Fibroblast of lung (primary cell): ENCODE data around the gene MEGF6. TPM values are rescaled to one million over a fixed set of nuclear protein-coding genes. Genes with fewer than 3 reads are reported as not detected.

Experiments
- DNase-seq, 2 donors: peaks; one replicate each; pipeline versions ENCODE4 v3.0.0 to v3.0.0-alpha.2; 2010; ENCODE audit warnings: low read depth in 2 of 2
- H2AFZ ChIP-seq: 2 replicates; pipeline ENCODE4 v1.5.1; 2012; ENCODE audit warnings: low read length, control low read depth, inconsistent platforms
- H3K27ac ChIP-seq: 2 replicates; pipeline ENCODE4 v1.5.1; 2011; ENCODE audit warnings: low read length, control low read depth; ENCODE audit not compliant: insufficient read depth
- H3K27me3 ChIP-seq: 2 replicates; pipeline ENCODE4 v1.5.1; 2011; ENCODE audit warnings: mild to moderate bottlenecking, low read length; ENCODE audit not compliant: control insufficient read depth, insufficient read depth
- H3K36me3 ChIP-seq: 2 replicates; pipeline ENCODE4 v1.5.1; 2011; ENCODE audit warnings: low read length; ENCODE audit not compliant: control insufficient read depth, insufficient read depth
- H3K4me1 ChIP-seq: 2 replicates; pipeline ENCODE4 v1.5.1; 2011; ENCODE audit warnings: low read length; ENCODE audit not compliant: control insufficient read depth, insufficient read depth; ENCODE audit errors: extremely low read depth
- H3K4me2 ChIP-seq: 2 replicates; pipeline ENCODE4 v1.5.1; 2011; ENCODE audit warnings: low read length, control low read depth; ENCODE audit not compliant: insufficient read depth; ENCODE audit errors: extremely low read depth
- H3K4me3 ChIP-seq, 4 experiments: fragments of 200-600 bp in 1 of 4; sonication (generic) in 1 of 4; replicated peaks in 1 of 4; 2 replicates each; pipeline ENCODE4 v1.5.1; 2011 to 2016; ENCODE audit warnings: low read length in 4 of 4, low read depth in 3 of 4, mild to moderate bottlenecking in 3 of 4, control low read depth in 2 of 4, inconsistent platforms in 1 of 4, mixed read lengths in 1 of 4; ENCODE audit not compliant: insufficient read depth in 1 of 4; ENCODE audit errors: control extremely low read depth in 1 of 4
- H3K79me2 ChIP-seq: 2 replicates; pipeline ENCODE4 v1.5.1; 2012; ENCODE audit warnings: mild to moderate bottlenecking, low read length, inconsistent platforms; ENCODE audit not compliant: control insufficient read depth, insufficient read depth
- H3K9ac ChIP-seq: 2 replicates; pipeline ENCODE4 v1.5.1; 2011; ENCODE audit warnings: mild to moderate bottlenecking, low read length, control low read depth; ENCODE audit not compliant: insufficient read depth
- H3K9me3 ChIP-seq: 2 replicates; pipeline ENCODE4 v1.5.1; 2012; ENCODE audit warnings: low read depth, low read length; ENCODE audit not compliant: control insufficient read depth, insufficient read depth
- H4K20me1 ChIP-seq: 2 replicates; pipeline ENCODE4 v1.5.1; 2011; ENCODE audit warnings: low read length; ENCODE audit not compliant: control insufficient read depth, insufficient read depth; ENCODE audit errors: extremely low read depth
- EZH2 ChIP-seq: IDR thresholded peaks from 2 replicates; pipeline ENCODE4 v1.5.1; 2012; ENCODE audit warnings: low read length, control low read depth, mild to moderate bottlenecking; ENCODE audit errors: missing control alignments
- polyA plus RNA-seq, 2 donors: library from polyadenylated mRNA; depleted of rRNA in 1 of 2; stranded (reverse) in 1 of 2; unstranded in 1 of 2; fragments of >200 nt; gene quantifications; 2 replicates each; pipeline ENCODE4 v1.2.1, GENCODE V29; 2011 to 2012; ENCODE audit warnings: missing spikeins in 1 of 2
- total RNA-seq: library from RNA; depleted of rRNA; stranded (reverse); fragments of >200 nt; gene quantifications from 2 replicates; pipeline ENCODE4 v1.2.1, GENCODE V29; 2014
- TF ChIP-seq, protein P1 (sequence below), 2 donors: IDR thresholded peaks in 1 of 2; conservative IDR thresholded peaks in 1 of 2; 1 replicate in 1 of 2; 2 replicates in 1 of 2; pipeline ENCODE4 v1.5.1; 2011 to 2012; ENCODE audit warnings: low read length in 2 of 2, control low read depth in 1 of 2, inconsistent platforms in 1 of 2, low read depth in 1 of 2, mild to moderate bottlenecking in 1 of 2

Gene MEGF6
- total and polyA plus RNA-seq, 2 donors (not counting 1 experiment from before 2014, with no cell fraction given): 1.6 to 11.6 TPM

GRCh38 chr1:3467096-3468036 is 143.9 kb downstream of the MEGF6 start:
- H3K4me2 ChIP-seq: no peak overlapping the region
- no peaks in the 10 kb centered on the region for H3K27me3 ChIP-seq
- no peak overlapping the region for H3K9ac ChIP-seq
- no peaks in the 10 kb centered on the region for H3K79me2 ChIP-seq
- H3K27ac ChIP-seq: no peak overlapping the region
- no peak for TF ChIP-seq EZH2
- TF ChIP-seq, protein P1, sequence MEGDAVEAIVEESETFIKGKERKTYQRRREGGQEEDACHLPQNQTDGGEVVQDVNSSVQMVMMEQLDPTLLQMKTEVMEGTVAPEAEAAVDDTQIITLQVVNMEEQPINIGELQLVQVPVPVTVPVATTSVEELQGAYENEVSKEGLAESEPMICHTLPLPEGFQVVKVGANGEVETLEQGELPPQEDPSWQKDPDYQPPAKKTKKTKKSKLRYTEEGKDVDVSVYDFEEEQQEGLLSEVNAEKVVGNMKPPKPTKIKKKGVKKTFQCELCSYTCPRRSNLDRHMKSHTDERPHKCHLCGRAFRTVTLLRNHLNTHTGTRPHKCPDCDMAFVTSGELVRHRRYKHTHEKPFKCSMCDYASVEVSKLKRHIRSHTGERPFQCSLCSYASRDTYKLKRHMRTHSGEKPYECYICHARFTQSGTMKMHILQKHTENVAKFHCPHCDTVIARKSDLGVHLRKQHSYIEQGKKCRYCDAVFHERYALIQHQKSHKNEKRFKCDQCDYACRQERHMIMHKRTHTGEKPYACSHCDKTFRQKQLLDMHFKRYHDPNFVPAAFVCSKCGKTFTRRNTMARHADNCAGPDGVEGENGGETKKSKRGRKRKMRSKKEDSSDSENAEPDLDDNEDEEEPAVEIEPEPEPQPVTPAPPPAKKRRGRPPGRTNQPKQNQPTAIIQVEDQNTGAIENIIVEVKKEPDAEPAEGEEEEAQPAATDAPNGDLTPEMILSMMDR (conservative IDR thresholded peaks at IDR 0.05 in 1 of 2, IDR thresholded peaks at IDR 0.05 in 1 of 2; ENCODE audit: low read depth in 1 of 2, low read length in 2 of 2): no peak
- no peak overlapping the region for H2AFZ ChIP-seq
- DNase-seq: no peak
- no peaks in the 10 kb centered on the region for H4K20me1 ChIP-seq
- no peaks in the 10 kb centered on the region for H3K4me1 ChIP-seq
- H3K4me3 ChIP-seq: no peak overlapping the region
- H3K36me3 ChIP-seq: no peaks in the 10 kb centered on the region
- no peaks in the 10 kb centered on the region for H3K9me3 ChIP-seq

- DNase-seq: no peak
- H3K27ac ChIP-seq: no peak overlapping the region
- no peak overlapping the region for H3K4me2 ChIP-seq
- H3K4me1 ChIP-seq: no peaks in the 10 kb centered on the region
- H3K27me3 ChIP-seq: no peaks in the 10 kb centered on the region
- H3K36me3 ChIP-seq: no peaks in the 10 kb centered on the region
- no peak overlapping the region for H3K4me3 ChIP-seq
- H2AFZ ChIP-seq: no peak overlapping the region
- no peak for TF ChIP-seq EZH2
- TF ChIP-seq, protein P1 (conservative IDR thresholded peaks at IDR 0.05 in 1 of 2, IDR thresholded peaks at IDR 0.05 in 1 of 2; ENCODE audit: low read depth in 1 of 2, low read length in 2 of 2): no peak
- H3K9me3 ChIP-seq: no peaks in the 10 kb centered on the region
- H4K20me1 ChIP-seq: no peaks in the 10 kb centered on the region
- no peaks in the 10 kb centered on the region for H3K79me2 ChIP-seq
- no peak overlapping the region for H3K9ac ChIP-seq
These were observed 144.8 kb downstream of the MEGF6 start for GRCh38 chr1:3466366-3467075.

- Histone ChIP-seq H3K27ac (no peak overlapping the region), H2AFZ (no peak overlapping the region), H3K9ac (no peak overlapping the region), H3K27me3 (no peaks in the 10 kb centered on the region), H3K36me3 (no peaks in the 10 kb centered on the region), H3K4me1 (no peaks in the 10 kb centered on the region), H3K79me2 (no peaks in the 10 kb centered on the region), H3K9me3 (no peaks in the 10 kb centered on the region), H3K4me2 (no peak overlapping the region), H3K4me3 (no peak overlapping the region), H4K20me1 (no peaks in the 10 kb centered on the region)
- no peak for DNase-seq
- TF ChIP-seq, protein P1 (conservative IDR thresholded peaks at IDR 0.05 in 1 of 2, IDR thresholded peaks at IDR 0.05 in 1 of 2; ENCODE audit: low read depth in 1 of 2, low read length in 2 of 2): no peak
- TF ChIP-seq EZH2: no peak
These were observed 145.4 kb downstream of the MEGF6 start for GRCh38 chr1:3465935-3466321.
